ENCODE data around the gene DCC.
"Not testable (repeated sequence)": the region's sequence is repeated elsewhere in the genome, so short reads cannot be mapped to it uniquely, and the experiment has no call there.

DCC gene

DNA sequence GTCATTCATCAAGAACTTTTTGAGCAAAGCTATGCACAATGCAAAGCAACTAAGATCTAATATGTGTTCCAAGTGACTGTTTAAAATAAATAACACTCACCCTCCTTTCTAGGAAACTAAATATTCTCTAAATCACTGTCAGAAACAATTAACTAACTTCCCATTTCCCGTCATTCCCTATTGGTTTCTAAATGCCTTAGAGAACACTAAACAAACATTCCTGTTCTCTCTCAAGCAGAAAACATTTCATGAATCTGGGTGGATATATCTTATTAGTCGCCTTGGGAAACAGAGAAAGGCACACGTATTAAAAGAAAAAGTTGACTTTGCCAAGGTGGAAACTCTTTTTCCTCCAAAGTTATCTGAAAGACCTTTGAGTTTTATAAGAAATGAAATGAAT, 1149.3 kb downstream of the DCC start:
- H3K4me3 Mint-ChIP-seq, result no peak overlapping the region
- H3K27me3 Mint-ChIP-seq (ENCODE audit: low read depth), result no peaks in the 10 kb centered on the region
- peaks cover 13% of the 10 kb centered on the region for H3K4me1 Mint-ChIP-seq
- peaks cover 13% of the 10 kb centered on the region for H3K9me3 Mint-ChIP-seq
- TF ChIP-seq, protein P1, sequence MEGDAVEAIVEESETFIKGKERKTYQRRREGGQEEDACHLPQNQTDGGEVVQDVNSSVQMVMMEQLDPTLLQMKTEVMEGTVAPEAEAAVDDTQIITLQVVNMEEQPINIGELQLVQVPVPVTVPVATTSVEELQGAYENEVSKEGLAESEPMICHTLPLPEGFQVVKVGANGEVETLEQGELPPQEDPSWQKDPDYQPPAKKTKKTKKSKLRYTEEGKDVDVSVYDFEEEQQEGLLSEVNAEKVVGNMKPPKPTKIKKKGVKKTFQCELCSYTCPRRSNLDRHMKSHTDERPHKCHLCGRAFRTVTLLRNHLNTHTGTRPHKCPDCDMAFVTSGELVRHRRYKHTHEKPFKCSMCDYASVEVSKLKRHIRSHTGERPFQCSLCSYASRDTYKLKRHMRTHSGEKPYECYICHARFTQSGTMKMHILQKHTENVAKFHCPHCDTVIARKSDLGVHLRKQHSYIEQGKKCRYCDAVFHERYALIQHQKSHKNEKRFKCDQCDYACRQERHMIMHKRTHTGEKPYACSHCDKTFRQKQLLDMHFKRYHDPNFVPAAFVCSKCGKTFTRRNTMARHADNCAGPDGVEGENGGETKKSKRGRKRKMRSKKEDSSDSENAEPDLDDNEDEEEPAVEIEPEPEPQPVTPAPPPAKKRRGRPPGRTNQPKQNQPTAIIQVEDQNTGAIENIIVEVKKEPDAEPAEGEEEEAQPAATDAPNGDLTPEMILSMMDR (IDR thresholded peaks at IDR 0.05; ENCODE audit: unreplicated experiment in 3 of 3), result no peak
- no peaks in the 10 kb centered on the region for H3K36me3 Mint-ChIP-seq (ENCODE audit: low read depth)
- H3K27ac Mint-ChIP-seq, result peak overlapping the region in 1 of 3 experiments; percentile 66

DNA sequence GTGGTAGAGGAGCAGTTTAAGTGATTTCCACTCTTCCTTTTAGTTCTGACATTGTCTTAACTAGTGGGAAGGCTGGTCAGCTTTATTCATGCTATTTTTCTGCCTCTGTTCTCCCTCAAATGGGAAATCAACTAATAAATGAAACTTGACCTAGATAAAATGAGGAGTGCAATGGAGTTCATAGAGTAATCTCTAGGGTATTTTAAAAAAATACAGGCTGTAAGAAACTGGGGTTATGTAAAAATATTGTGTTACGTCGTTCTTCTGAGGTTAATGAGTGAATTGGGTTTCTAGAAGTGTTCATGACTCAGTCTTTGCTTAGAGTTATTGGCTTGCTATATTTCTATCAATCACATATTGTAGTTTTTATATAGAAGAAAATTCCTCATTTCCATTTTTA, 1150.0 kb downstream of the DCC start:
- Mint-ChIP-seq H3K9me3 (peaks cover 13% of the 10 kb centered on the region), H3K4me1 (peaks cover 13% of the 10 kb centered on the region), H3K36me3 (ENCODE audit: low read depth) (no peaks in the 10 kb centered on the region), H3K27me3 (ENCODE audit: low read depth) (no peaks in the 10 kb centered on the region), H3K27ac (peak overlapping the region in 1 of 3 experiments; percentile 24), H3K4me3 (no peak overlapping the region)
- TF ChIP-seq, protein P1 (IDR thresholded peaks at IDR 0.05; ENCODE audit: unreplicated experiment in 3 of 3), result no peak

DNA sequence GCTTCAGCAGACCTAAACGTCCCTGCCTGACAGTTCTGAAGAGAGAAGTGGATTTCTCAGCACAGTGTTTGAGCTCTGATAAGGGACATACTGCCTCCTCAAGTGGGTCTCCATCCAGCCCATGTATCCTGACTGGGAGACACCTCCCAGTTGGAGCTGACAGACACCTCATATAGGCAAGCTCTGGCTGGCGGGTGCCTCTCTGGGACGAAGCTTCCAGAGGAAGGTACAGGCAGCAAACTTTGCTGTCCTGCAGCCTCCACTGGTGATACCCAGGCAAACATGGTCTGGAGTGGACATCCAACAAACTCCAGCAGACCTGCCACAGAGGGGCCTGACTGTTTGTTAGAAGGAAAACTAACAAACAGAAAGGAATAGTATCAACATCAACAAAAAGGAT, 1156.0 kb downstream of the DCC start:
- TF ChIP-seq, protein P1 (IDR thresholded peaks at IDR 0.05; ENCODE audit: unreplicated experiment in 3 of 3), result no peak
- Mint-ChIP-seq H3K9me3 (peaks cover 10% of the 10 kb centered on the region), H3K27me3 (ENCODE audit: low read depth) (no peaks in the 10 kb centered on the region), H3K27ac (no peak overlapping the region), H3K4me3 (no peak overlapping the region), H3K4me1 (no peaks in the 10 kb centered on the region), H3K36me3 (ENCODE audit: low read depth) (no peaks in the 10 kb centered on the region)

DNA sequence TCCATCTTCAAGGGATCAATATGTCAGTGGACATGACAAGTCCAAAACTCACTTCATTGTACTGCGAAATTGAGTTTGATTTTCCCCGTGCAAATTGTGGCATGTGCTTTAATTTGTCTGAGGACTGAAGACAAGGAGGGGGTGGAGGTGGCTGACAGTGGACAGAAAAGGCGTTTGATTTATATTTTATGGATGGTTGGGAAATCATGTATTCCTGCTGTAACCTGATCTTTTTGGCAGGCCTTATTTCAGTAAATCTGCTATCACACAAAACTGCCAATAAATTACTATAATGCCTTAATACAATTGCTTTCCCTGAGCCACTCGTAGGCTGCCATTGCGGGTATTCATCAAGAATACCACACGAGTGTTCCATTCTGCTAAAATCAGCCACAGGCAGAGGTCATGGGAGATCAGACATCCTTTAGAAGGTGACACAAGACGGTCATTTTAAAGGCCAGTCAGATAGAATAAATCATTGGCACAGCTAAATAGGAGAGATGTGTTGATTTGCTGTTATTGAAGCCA, 1164.0 kb downstream of the DCC start:
- Mint-ChIP-seq H3K27ac (peak overlapping the region in 1 of 3 experiments; percentile 32), H3K27me3 (ENCODE audit: low read depth) (no peaks in the 10 kb centered on the region), H3K36me3 (ENCODE audit: low read depth) (no peaks in the 10 kb centered on the region), H3K4me1 (peaks cover 14% of the 10 kb centered on the region), H3K4me3 (no peak overlapping the region), H3K9me3 (no peaks in the 10 kb centered on the region)
- TF ChIP-seq, protein P1 (IDR thresholded peaks at IDR 0.05; ENCODE audit: unreplicated experiment in 3 of 3), result no peak

DNA sequence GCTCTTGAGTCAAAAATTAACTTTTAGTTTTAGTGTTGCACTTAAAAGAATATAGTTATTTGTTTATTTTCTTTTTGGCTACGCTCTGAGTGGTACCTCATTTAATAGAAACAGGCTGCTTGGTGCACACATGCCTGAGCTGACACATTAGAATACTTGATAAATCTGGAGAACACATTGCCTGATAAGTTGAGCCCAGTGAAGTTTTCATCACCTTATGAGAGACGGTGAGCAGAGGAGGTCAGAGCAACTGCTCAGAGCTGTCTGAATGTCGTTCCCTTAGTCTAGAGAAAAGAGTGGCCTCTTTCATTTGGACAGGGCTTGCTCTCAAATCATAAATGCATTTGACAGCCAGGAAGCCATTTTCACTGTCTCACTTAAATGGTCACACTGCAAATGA, 1168.5 kb downstream of the DCC start:
- H3K27ac Mint-ChIP-seq, result no peak overlapping the region
- no peaks in the 10 kb centered on the region for H3K27me3 Mint-ChIP-seq (ENCODE audit: low read depth)
- H3K9me3 Mint-ChIP-seq, result no peaks in the 10 kb centered on the region
- no peaks in the 10 kb centered on the region for H3K36me3 Mint-ChIP-seq (ENCODE audit: low read depth)
- H3K4me3 Mint-ChIP-seq, result no peak overlapping the region
- TF ChIP-seq, protein P1 (IDR thresholded peaks at IDR 0.05; ENCODE audit: unreplicated experiment in 3 of 3), result no peak
- peaks cover 8% of the 10 kb centered on the region for H3K4me1 Mint-ChIP-seq

DNA sequence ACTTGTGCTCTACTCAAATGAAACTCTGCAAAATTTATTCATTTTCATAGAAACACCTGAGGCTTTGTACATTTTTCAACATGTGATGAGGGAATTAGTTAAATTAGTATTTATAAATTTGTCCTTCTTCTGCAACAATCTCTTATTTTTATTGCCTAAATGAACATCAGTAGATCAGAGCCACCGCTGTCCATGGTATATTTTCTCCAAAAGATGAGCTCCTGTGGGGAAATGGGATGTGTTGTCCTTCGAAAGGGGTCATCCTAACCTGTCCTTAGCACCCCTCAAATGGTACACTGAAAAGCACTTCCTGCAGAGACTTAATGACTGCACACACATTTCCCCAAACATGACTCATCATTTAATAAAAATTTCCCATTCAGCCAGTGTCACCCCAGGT, 1169.9 kb downstream of the DCC start:
- H3K36me3 Mint-ChIP-seq (ENCODE audit: low read depth), result no peaks in the 10 kb centered on the region
- H3K4me3 Mint-ChIP-seq, result no peak overlapping the region
- TF ChIP-seq, protein P1 (IDR thresholded peaks at IDR 0.05; ENCODE audit: unreplicated experiment in 3 of 3), result no peak
- no peaks in the 10 kb centered on the region for H3K27me3 Mint-ChIP-seq (ENCODE audit: low read depth)
- H3K27ac Mint-ChIP-seq, result no peak overlapping the region
- H3K4me1 Mint-ChIP-seq, result no peaks in the 10 kb centered on the region
- no peaks in the 10 kb centered on the region for H3K9me3 Mint-ChIP-seq

DNA sequence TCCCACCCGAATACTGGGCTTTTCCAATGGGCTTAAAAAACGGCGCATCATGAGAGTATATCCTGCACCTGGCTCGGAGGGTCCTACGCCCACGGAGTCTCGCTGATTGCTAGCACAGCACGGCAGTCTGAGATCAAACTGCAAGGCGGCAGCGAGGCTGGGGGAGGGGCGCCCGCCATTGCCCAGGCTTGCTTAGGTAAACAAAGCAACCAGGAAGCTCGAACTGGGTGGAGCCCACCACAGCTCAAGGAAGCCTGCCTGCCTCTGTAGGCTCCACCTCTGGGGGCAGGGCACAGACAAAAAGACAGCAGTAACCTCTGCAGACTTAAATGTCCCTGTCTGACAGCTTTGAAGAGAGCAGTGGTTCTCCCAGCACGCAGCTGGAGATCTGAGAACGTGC, 1171.7 kb downstream of the DCC start:
- H3K9me3 Mint-ChIP-seq; H3K27me3 Mint-ChIP-seq (ENCODE audit: low read depth); H3K4me3 Mint-ChIP-seq; H3K36me3 Mint-ChIP-seq (ENCODE audit: low read depth); H3K27ac Mint-ChIP-seq; H3K4me1 Mint-ChIP-seq: not testable (repeated sequence)

All from nephron (organoid).